Erythroblast (primary cell): ENCODE results near the gene CFI.

Experiments used
- GATA1 ChIP-seq: IDR thresholded peaks from 2 replicates; pipeline ENCODE4 v1.6.1; 2011; ENCODE audit warnings: low read depth, mild to moderate bottlenecking, control low read depth, low read length, moderate library complexity
- POLR2A ChIP-seq: IDR thresholded peaks from 2 replicates; pipeline ENCODE4 v1.6.1; 2011; ENCODE audit warnings: mild to moderate bottlenecking, low read length

- TF ChIP-seq POLR2A, result no peak
- TF ChIP-seq GATA1, result no peak
Observed at GRCh38 chr4:109748114-109748513, 53.7 kb downstream of the CFI start.
